HG03175 (cell line): ENCODE data around the gene TTC23.
"Not testable (repeated sequence)": the region's sequence is repeated elsewhere in the genome, so short reads cannot be mapped to it uniquely, and the experiment has no call there.

Experiments used
- ATAC-seq: cut with Tn5 transposase; IDR thresholded peaks from one replicate; pipeline ENCODE4 v1.9.1; 2021; ENCODE audit warnings: mild to moderate bottlenecking, moderate library complexity; ENCODE audit not compliant: unreplicated experiment

Gene TTC23

GRCh38 chr15:99201408-99202175, 47.8 kb downstream of the TTC23 start:
- no peak for ATAC-seq

- ATAC-seq = no peak
Observed at GRCh38 chr15:99197856-99198255, 51.5 kb downstream of the TTC23 start.

GRCh38 chr15:99192181-99192580, 57.2 kb downstream of the TTC23 start:
- ATAC-seq = not testable (repeated sequence)

DNA sequence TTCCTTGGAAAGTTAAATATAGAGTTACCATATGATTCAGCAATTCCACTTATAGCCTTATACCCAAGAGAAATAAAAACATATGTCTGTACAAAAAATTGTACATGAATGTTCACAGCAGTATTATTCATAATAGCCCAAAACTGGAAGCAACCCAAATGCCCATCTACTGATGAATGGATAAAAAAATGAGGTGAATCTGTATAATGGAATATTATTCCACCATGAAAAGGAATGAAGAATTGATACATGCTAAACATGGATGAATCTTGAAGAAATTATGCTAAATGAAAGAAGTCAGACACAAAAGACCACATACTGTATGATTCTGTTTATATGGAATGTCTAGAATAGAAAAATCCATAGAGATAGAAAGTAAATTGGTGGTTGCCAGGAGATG, 61.4 kb downstream of the TTC23 start:
- ATAC-seq = no peak

- no peak for ATAC-seq
Observed at GRCh38 chr15:99185414-99186130, 63.8 kb downstream of the TTC23 start.

GRCh38 chr15:99182791-99183190, 66.6 kb downstream of the TTC23 start:
- ATAC-seq = no peak

- ATAC-seq = no peak
Observed at GRCh38 chr15:99181545-99181971, 67.8 kb downstream of the TTC23 start.

GRCh38 chr15:99180964-99181306, 68.4 kb downstream of the TTC23 start:
- ATAC-seq = no peak

GRCh38 chr15:99180086-99180963, 69.1 kb downstream of the TTC23 start:
- no peak for ATAC-seq

GRCh38 chr15:99177679-99178078, 71.7 kb downstream of the TTC23 start:
- ATAC-seq = no peak

- ATAC-seq = no peak
Observed at GRCh38 chr15:99176757-99177156, 72.6 kb downstream of the TTC23 start.

DNA sequence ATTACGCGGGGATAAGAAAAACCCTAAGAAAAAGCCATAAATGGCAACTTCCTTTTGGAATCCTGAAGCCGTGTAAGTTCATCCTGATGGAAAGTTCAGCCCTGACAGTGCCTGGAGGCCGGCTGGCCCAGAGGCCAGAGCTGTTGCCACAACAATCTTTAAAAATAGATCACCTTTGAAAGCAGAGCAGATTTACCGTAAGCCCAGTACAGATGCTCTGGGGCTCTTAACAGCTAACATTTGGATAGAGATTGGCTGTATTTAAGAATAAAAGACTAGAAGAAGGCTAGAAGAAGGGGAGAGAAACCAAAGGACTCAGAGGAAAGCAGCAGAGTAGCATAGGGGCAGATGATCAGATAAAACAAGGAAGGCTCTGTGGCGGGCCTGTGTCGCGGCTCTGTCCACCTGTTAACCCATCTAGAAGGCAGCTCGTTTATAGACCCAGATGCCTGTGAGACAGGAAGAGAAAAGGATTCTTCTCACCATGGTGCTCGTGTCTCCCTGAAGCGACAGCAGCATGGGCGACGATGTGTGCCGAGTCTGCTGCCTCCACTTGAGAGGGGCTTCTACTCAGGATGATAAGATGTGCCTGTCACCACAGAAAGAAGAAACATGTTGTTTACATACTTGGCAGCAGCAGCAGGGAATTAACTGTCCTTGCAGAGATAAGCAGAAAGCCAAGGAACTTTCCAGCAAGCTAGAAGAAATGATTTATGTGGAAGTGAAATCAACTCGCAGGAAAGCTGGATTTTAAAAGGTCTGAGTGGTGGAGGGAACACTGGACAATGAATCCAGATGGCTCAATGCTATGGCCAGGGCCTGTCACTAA, 74.6 kb downstream of the TTC23 start:
- no peak for ATAC-seq

DNA sequence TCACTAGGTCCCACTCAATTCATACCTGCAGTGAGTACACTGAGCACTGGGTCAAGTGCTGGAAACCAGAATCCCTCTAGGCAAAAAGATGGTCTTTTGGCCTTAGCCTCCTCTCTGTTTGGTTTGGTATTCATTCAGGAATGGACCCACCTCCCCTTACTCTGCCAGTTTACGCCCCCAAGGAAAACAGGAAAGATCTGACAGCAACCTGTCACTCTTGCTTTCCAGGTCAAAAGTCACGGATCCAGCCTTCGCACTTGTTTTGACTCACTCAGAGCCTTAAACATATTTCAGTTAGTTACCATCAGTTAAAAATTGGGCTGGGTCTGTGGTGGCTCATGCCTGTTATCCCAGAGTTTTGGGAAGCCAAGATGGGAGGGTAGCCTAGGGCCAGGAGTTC, 76.4 kb downstream of the TTC23 start:
- no peak for ATAC-seq

GRCh38 chr15:99172171-99172570, 77.2 kb downstream of the TTC23 start:
- ATAC-seq = no peak

GRCh38 chr15:99170476-99171065, 78.8 kb downstream of the TTC23 start:
- no peak for ATAC-seq

DNA sequence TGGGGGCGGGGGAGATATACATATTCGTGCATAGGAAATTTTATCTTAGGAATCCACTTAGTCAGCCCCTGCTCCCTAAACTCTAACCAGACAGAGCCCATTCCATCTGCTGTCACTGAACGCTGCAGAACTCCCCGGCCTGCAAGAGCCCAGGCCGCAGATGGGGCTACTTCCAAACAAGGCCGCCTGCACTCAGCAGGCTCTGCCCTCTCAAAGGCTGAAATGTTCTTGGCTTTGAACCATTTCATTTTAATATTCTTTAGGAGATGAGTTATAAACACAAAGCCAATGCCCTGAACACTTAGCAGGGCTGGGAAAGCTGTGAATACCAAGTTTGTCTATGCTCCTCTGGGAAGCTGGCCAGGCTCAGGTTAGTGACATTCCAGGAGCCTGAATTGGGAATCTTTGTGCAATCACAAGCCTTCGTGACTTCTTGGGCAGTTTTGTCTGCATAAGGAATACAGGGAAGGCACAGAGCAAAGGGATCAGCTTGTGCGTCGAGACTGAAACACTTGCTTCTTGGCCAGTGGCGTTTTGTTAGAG, 79.5 kb downstream of the TTC23 start:
- no peak for ATAC-seq

DNA sequence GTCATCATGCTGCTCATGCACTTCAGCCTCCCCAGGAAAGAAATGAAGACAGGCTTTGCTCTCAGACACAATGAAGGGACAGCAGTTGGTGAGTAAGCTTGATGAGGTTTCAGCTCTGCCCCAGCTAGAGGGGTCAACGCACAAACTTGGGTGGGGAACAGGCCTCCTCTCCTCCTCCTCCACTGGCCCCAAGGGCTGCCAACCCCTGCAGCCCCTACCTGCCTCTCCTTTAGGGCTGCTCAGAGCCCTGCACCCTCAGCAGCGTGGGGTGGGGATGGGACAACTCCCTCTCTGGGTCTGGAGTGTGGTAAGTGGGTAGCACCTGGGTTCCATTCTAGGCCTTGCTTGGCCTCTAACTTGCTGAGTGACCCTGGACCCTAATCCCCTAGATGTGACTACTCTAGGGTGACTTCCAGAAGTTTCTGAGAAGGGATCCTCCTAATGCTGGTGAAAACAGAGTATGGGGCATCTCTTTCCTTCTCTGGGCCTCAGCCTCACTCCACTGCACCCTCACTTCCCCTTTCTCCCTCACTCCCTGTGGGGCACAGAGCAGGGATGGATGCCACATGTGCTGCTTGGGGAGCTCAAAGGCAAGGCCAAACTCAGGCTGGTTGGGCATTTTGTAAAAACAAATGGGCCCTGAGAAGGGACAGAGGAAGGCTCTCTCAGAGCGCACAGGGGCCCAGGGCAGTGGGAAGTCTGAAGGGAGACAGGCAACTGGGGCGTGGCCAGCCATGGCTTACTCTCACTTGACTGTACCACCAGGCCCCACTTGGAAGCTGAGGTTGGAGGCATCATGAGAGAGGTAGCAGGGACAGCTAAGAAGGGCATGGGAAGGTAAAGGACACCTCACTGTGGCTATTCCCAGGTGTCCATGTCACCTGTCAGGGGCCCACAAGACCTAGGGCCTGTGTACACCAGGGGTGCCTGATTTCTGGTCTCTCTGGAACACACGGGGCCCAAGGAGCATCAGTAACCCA, 80.5 kb downstream of the TTC23 start:
- ATAC-seq = no peak

DNA sequence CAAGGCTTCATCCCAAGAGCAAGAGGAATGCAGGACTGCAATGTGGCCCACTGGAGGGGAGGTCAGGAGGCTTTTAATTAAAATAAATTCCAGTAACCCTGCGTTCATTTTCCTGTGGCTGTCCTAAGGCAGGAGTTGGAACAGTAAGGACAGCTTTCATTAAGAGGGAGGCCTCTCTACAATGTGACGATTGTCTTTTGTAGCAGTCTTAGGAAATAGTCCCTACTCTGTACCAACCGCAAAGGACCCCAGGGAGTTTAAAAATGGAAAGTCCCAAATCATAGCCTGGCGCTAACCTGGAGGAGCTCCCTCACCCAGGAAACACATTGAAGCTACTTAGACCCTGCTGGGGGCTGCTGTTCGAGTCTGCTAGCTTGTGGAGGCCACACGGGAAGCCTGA, 81.7 kb downstream of the TTC23 start:
- ATAC-seq = no peak

DNA sequence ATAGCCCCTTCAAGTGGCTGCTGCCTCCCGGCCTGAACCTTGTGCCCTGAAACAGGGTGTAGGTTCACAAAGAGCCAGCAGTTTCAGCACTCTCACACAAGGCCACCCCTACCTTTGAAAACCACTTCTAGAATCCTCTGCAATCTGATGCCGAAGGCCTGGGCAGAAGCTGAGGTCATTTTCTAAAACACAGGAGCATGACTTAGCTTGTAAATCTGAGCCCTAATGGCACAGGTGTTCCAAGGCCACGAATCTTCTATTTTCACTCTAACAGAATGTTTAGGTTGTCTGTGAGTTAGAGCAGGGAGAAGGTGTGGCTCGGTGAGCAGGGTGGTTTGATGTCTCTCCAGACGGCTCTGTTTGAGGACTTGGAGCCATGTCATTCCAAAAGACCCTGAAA, 82.2 kb downstream of the TTC23 start:
- no peak for ATAC-seq
